GM19324 (cell line): Measurements from ENCODE around the gene MACF1.
"Not testable (repeated sequence)": the region's sequence is repeated elsewhere in the genome, so short reads cannot be mapped to it uniquely, and the experiment has no call there.

ENCODE experiments used
- ATAC-seq: cut with Tn5 transposase; IDR thresholded peaks from one replicate; pipeline ENCODE4 v1.9.1; 2021; ENCODE audit warnings: mild to moderate bottlenecking, moderate library complexity; ENCODE audit not compliant: unreplicated experiment, low FRiP score

Gene MACF1

DNA sequence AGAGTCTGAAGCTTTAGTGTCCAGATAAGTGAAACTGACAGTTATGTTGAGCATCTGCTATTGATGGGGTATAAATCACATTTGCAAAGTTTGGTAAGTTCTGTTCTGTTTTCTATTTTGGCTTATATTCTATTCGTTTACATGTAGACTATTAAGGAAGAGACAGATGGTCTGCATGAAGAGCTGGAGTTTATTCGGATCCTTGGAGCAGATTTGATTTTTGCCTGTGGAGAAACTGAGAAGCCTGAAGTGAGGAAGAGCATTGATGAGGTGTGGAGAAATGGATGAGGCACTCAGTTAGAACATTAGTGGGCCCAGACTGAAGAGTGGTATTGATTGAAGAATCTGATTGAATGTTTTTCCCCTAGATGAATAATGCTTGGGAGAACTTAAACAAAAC lies 236.4 kb downstream of the MACF1 start:
- ATAC-seq = no peak

DNA sequence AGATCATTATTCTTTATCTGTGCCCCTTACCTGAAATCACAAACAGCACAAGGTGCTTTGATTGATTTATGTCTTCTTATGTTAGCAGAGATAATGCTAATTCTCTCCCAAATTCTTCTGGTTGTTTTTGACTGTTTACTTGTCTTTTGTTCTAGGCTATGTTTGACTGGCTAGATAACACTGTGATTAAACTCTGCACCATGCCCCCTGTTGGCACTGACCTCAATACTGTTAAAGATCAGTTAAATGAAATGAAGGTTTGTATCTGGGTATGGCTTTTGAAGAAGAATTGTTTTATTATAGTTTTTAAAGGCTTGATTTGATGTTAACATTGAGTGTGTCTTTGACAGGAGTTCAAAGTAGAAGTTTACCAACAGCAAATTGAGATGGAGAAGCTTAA lies 237.3 kb downstream of the MACF1 start:
- ATAC-seq = no peak

DNA sequence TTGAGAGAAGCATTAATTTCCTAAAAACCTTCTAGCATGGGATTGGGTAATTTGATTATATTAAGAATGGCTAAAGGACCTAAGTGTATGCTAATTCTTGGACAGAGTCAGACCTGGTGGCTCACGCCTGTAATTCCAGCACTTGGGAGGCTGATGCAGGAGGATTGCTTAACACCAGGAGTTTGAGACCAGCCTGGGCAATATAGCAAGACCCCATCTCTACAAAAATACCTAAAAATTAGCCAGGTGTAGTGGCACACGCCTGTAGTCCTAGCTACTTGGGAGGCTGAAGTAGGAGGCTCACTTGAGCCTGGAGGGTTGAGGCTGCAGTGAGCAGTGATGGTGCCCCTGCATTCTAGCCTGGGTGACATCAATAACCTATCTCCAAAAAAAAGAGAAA lies 241.1 kb downstream of the MACF1 start:
- no peak for ATAC-seq

DNA sequence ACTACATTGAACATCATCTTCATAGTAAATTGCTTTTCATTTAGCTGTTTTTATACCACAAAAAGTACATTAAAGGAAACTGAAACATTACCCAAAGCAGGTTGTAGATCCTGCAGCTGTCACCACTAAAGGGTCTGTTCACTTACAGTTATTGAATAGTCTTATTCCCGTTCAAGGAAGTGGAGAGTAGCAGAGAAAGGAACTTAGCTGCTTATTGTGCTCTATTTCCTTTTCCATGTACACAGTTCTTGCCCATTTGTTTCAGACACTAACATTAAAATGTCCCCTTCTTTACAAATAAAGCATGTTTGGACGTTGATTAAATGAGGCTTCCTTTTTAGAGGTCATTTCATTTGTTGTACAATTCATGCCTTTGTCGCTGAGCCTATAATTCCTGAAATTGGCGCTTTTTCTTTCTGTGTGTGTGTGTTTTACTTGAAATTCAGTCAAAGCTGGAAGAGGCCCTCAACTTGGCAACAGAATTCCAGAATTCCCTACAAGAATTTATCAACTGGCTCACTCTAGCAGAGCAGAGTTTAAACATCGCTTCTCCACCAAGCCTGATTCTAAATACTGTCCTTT lies 242.6 kb downstream of the MACF1 start:
- ATAC-seq = no peak

DNA sequence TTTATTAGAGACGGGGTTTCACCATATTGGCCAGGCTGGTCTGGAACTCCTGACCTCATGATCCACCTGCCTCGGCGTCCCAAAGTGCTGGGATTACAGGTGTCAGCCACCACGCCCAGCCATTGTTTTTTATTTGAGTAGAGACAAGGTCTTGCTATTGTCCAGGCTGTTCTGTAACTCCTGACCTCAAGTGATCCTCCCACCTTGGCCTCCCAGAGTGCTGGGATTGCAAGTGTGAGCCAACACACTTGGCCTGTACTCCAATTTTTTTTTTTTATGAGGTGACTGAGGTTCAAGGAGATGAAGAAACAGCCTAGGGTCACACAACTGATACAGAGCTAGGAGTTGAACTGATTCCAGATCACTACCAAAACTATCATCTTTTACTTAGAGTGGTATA lies 245.5 kb downstream of the MACF1 start:
- ATAC-seq = not testable (repeated sequence)

DNA sequence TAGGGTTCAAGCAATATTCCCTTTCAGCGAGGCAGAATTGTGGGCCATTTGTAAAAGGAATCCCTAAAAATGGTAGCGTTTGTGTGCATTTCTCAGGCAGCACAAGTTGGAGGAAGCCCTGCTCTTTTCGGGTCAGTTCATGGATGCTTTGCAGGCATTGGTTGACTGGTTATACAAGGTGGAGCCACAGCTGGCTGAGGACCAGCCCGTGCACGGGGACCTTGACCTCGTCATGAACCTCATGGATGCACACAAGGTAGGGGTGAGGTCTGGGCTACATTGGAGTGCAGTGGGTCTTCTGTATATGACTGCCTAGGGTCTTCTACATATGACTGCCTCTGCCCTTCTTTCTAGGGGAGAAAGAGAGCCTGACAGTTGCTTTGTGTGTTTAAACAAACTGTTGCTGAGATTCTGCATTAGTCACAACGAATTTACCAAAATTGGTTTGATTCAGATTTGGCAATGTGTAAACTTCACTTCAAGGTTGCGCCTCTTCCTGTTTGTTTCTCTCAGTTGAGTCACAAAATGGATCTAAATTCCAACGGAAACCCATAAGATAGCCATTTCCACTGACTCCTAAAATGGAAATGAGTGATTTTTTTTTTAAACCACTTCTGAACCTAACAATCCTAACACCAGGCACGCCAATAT lies 246.6 kb downstream of the MACF1 start:
- ATAC-seq = no peak

DNA sequence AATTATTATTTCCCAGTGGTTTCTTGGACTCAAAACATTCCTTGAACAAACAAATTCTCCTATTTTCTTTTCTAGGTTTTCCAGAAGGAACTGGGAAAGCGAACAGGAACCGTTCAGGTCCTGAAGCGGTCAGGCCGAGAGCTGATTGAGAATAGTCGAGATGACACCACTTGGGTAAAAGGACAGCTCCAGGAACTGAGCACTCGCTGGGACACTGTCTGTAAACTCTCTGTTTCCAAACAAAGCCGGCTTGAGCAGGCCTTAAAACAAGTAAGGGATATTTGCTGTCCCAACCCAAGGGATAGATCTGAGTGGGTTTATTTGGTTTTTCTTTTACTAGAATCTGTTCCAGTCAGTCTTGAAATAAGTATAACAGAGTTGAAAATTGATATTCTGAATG lies 247.6 kb downstream of the MACF1 start:
- no peak for ATAC-seq

DNA sequence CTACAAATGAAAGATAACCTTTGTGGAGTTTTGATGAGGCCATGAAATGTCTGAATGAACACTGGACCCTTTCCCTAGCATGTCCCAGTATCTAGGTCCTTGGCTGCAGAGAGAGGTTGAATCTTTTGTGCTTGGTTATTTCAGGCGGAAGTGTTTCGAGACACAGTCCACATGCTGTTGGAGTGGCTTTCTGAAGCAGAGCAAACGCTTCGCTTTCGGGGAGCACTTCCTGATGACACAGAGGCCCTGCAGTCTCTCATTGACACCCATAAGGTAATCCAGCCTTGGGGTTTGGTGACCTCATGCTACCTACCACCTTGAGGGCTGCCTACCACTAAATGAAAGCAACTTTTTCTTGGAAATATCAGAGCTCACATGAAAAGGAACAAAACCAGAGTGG lies 248.0 kb downstream of the MACF1 start:
- ATAC-seq = no peak

DNA sequence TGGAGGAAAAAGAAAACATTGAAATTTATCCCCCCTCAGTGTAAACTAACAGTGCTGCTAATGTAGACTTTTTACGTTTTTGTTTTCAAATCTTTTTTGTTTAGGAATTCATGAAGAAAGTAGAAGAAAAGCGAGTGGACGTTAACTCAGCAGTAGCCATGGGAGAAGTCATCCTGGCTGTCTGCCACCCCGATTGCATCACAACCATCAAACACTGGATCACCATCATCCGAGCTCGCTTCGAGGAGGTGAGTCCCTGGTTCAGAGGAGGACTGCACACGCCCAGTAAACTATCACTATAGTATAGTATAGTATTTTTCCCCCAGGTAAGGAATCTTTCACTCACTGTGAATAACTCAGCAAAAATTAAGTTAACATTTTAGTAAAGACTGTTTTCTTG lies 249.1 kb downstream of the MACF1 start:
- no peak for ATAC-seq

DNA sequence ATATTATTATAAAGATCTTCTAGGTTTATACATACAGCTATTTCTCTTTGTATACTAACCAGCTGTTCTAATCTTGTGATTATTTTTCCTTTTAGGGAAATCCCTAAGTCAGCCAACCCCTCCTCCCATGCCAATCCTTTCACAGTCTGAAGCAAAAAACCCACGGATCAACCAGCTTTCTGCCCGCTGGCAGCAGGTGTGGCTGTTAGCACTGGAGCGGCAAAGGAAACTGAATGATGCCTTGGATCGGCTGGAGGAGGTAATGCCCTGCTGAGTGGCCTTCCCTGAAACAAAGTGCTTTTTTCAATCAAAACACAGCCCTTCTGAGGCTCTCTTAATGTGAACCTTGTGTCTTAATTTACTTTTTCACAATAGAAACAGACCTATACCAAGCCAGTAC lies 254.5 kb downstream of the MACF1 start:
- no peak for ATAC-seq

DNA sequence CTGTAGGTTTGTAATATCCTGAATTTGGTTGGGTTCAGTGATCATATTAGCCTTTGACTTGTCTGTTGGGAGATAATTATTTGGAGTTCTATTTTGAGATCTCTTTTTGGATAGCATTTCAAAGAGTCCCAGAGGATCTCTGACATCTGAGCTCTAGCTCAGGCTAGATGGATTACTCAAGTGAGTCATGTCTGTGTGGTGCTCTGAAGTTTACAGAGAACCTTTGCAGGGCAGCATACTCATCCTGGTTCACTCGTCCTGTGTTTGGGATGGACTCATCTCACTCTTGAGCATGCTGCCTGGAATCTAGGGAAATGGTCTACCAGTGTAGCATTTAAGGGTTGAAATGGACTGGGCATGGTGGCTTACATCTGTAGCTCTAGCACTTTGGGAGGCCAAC lies 257.6 kb downstream of the MACF1 start:
- no peak for ATAC-seq

DNA sequence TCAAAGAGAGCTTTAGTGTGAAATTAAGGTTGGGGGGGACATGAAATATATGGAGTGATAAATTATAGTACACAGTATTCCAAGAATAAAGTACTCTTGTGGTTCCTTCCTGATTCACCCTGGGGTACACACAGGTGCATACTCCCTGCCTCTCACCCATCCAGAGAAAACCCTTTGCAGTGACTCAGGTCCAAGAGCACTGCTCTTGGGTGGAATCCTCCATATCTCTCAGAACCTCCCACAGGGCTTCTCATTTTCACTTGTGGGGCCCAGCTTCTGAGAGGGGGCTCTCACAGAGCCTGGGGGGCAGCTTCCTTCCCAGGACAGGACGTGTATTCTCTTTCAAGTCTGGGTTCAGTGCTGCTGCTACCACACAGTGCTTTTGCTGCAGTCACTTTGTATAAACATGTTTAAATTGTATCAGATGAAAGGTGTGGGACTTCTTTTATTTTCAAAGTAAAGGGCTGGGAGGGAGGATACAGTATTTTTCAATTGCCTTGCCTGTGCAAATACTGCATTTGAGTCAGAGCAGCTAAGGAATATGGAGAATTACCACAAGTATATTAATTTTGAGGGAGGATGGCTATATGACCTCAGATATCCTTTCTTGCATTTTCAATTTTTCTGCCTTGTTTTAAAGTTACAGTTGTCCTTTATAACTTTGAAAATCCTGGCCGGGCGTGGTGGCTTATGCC lies 262.1 kb downstream of the MACF1 start:
- no peak for ATAC-seq

DNA sequence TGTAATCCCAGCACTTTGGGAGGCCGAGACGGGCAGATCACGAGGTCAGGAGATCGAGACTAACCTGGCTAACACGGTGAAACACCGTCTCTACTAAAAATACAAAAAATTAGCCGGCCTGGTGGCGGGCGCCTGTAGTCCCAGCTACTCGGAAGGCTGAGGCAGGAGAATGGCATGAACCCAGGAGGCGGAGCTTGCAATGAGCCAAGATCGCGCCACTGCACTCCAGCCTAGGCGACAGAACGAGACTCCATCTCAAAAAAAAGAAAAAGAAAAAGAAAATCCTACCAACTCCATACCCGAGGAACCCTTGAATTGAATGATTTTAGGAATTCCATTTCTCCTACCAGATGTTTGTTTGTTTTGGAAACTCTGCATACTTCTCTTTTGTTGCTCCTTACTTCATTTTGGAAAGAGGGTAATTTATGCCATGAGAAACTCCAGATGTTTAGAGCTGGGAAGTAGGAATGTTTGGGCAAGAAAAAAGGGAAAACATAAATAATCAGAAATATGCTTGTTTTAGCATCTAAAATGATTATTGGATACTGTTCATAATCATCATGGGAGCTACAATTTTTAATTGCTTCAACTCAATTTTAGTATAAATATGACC lies 262.7 kb downstream of the MACF1 start:
- ATAC-seq = not testable (repeated sequence)

DNA sequence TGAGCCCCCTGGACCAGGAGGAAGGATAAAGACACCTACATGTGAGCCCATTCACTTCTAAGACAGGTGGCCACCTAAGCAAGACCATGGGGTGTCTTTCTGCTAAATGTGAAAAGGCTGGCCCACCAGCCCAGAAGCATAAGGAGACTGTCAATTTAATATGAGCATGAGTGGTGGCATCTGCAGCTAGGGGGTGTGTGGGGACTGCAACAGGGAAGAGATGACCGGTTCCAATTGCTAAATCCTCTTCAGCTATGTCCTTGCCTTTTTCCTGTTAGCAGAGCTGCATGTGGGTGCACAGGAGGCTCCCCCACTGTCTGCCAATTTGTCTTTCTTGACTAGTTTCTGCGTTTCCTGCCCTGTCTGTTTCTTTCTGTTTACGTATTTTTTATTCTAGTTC lies 264.7 kb downstream of the MACF1 start:
- ATAC-seq = no peak

DNA sequence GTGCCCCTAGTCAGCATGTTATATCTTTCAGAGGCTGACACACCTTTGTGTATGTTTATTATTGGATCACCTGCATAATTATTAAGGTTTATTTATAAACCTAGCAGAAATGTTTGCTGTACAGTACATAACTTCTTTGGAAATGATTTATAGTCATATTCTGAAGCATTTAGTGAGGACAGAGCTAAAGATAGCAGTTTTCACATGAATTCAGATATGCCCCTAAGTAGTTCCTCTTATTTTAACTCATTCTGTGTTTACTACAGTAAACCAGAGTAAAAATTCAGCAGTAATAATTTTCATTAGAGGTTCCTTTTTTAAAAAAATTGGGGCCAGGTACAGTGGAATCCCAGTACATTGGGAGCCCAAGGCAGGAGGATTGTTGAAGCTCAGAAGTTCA lies 265.5 kb downstream of the MACF1 start:
- ATAC-seq = no peak

DNA sequence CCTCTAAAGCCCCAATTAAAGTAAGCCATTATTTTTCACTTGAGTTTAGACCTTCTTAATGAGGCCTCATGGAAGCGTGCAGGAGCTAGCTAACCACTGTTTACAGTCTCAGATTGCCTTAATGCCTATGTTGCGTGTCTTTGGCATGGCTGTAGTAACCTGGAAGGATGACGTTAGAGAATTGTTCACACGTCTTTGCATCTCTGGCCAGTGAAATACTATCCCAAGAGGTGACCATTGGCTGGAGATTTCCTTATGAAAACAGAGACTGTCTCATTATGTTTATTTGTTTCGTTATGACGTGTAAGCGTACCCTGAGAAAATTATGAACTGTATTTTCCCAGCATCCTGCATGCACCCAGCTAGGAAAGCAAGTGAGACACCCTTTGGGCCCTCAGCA lies 268.3 kb downstream of the MACF1 start:
- ATAC-seq = no peak

DNA sequence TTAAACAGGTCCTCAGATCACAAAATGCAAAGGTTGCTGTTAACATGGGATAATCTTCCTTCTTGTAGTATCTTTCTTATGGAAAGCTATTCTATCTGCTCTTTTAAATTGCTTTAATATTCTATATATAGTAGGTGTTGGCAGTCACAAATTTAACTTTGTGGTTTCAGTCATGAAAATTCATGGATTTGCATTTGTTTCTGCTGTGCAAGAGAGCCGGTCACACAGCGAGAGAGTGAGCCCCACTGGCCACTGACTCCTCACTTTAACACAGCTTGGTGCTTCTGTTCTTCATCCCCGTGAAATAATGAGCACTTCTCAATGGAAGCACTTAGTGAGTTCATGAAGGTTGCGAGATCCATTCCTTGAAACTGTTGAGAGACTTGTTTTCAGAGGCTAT lies 268.8 kb downstream of the MACF1 start:
- ATAC-seq = no peak

DNA sequence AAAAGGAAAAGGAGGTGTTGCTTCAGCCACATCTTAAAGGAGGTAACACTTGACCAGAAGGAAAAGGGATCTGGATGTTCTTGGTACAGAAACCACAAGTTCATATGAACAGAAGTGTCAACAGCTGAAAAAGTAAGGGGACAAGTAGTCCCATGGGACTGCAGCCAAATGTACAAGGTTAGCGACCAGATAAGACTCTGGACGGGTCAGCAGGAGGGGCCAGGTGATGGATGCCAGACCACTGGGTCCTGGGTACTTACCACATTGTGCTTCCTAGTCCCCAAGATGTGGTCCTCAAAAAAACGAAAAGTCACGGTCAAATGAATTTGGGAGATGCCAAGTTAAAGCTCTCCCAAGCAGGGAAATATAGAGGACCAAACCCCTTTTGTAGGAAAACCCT lies 270.3 kb downstream of the MACF1 start:
- ATAC-seq = no peak

DNA sequence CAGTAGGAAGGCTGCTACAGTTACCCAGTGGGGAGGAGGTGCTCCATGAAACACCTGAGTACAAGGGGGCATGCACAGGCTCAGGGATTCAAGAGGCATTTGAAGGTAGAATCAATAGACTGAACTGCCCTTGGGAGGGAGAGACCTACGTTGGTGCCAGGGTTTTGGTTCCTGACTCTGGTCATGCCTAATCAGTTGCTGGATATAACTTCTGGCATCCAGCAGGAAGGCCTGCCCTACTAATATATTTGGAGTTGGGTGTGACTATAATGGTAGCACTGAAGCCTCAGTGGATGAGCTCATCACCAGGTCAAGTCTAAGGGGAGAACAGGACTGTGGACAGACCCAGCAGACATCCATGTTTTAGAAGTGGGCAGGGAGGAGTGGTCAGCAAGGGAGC lies 271.1 kb downstream of the MACF1 start:
- not testable (repeated sequence) for ATAC-seq

DNA sequence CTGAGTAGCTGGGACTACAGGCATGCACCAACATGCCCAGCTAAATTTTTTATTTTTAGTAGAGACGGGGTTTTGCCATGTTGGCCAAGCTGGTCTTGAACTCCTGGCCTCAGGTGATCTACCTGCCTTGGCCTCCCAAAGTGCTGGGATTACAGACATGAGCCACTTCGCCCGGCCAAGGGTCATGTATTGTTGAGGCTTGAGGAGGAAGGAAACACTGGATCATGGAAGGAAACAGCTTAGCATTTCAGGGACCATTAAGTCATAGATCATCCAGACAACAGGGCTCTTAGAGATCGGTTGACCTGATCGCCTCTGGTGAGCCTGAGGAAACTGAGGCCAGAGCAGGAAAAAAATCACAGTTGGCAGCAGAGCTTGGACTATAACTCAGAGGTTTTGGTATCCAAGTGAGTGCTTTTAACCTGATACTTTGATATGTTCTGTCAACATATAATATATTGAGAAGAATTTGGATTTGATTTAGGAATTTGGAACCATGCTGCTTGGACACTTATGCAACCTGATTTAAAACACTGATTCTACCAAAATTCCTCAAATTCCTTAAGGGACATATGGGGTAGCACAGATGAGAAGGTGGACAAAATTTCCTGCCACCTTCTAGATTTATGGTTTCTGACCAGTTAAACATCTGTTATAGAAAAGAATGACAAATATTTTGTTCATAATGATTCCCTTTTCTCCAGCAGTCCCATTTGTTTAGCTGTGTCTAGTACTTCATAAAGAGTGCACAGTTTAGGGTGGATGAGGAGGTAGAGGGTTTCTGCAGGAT lies 273.8 kb downstream of the MACF1 start:
- ATAC-seq = no peak

DNA sequence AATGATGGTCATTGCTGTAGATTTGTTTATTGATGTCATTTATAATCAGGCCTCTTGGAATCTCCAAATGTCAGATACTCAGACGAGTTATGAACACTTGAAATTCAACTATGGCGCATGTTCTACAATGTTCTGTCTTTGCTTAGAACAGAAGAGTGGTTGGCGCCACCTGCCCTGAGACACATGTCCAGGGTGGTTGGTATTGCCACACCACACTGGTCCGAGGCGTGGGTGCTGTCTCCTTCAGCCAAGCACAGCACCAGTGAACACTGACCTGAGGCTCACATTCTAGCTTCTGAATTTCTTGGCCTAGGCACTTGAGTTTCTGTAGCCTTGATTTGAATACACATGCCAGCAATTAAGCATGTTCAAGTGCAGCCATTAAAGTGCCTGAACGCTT lies 276.8 kb downstream of the MACF1 start:
- ATAC-seq = no peak
